ENCODE measurements around the gene FBXO47. TPM values are rescaled to one million over a fixed set of nuclear protein-coding genes. Genes with fewer than 3 reads are reported as not detected.

The FBXO47 gene
- total and polyA plus RNA-seq, 2 of the 4 experiments (the other 2 are of a cell fraction): under 0.01 TPM; not detected in 1

DNA sequence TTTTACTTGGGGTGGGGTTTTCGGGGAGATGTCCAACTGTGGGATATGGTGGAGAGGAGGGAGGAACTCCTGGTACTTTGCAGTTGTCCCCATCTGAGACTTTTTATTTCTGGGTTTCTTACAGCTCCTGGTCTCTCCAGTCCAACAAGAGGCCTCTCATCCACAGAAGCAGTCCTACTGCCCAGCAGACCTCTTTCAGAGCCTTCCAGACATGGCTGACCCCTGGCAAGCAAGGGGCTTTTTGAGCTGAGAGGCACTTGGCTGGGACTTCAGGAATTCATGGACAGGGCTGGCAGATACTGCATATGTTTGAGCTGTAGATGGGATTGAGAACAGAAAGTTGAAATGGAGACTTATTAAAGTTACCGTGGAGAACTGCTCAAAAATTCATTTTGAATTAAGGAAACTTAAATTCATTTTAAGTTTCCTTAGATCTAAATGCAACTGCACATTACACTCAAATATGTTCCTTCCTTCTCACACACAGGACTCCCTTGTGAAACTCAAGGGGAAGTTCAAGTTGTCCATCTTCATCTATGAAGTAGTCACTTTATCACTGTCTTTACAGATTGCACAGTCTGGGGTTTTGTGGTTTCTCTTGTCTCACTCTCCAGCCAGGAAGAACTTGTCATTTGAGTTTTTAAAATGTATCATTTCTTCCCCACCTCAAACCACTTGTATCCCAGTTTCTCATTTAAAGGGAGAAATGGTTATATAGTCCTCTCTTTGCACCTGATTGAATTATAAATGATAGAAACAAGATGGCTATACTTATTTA, 40.7 kb downstream of the FBXO47 start:
- Histone ChIP-seq H3K4me1 (ENCODE audit: control insufficient read depth, insufficient read depth, low read length) (peaks cover 16% of the 10 kb centered on the region), H3K27me3 (ENCODE audit: control insufficient read depth, insufficient read depth, low read length) (no peaks in the 10 kb centered on the region), H4K91ac (ENCODE audit: insufficient read depth, low read depth, low read length) (peak overlapping the region; percentile 80), H2BK120ac (ENCODE audit: low read depth, low read length) (peak overlapping the region; percentile 73), H2BK15ac (ENCODE audit: low read depth, low read length) (no peak overlapping the region), H4K20me1 (ENCODE audit: insufficient read depth, low read length) (peaks cover 10% of the 10 kb centered on the region), H3K4me3 (ENCODE audit: insufficient read depth, low read depth, low read length) (no peak overlapping the region), H3K9me3 (ENCODE audit: control insufficient read depth, insufficient read depth, low read length) (no peaks in the 10 kb centered on the region), H4K8ac (ENCODE audit: low read depth in 2 of 2, low read length in 2 of 2) (peak overlapping the region; percentile 40 to 59; a peak in 3 of 4 replicates), H2AFZ (replicated peaks; ENCODE audit: low read length, poor library complexity) (peak overlapping the region; percentile 9), H3K27ac (ENCODE audit: insufficient read depth, low read length) (peak overlapping the region; percentile 76), H2AK5ac (ENCODE audit: low read depth, low read length) (peak overlapping the region; percentile 57; the same call in 1 of the 2 replicates), H2BK20ac (ENCODE audit: low read depth, low read length) (peak overlapping the region; percentile 81), H3K56ac (ENCODE audit: extremely low read depth, insufficient read depth, low read length) (peak overlapping the region; percentile 47; the same call in 1 of the 2 replicates), H3K36me3 (ENCODE audit: control insufficient read depth, insufficient read depth, low read length) (peaks cover 2% of the 10 kb centered on the region; the same call in 1 of the 2 replicates), H3K9ac (ENCODE audit: low read depth, low read length) (peak overlapping the region; percentile 40), H3K4me2 (ENCODE audit: low read depth, low read length) (peak overlapping the region; percentile 63), H3K9me1 (ENCODE audit: insufficient read depth, low read length) (peaks cover 9% of the 10 kb centered on the region), H3K18ac (ENCODE audit: low read depth, low read length) (peak overlapping the region; percentile 78), H3K4ac (ENCODE audit: low read depth, low read length) (peak overlapping the region; percentile 77), H3K79me1 (ENCODE audit: low read depth in 1 of 2, low read length in 2 of 2) (peaks cover 0 to 22% of the 10 kb centered on the region in 2 experiments; a peak in 2 of 4 replicates), H4K5ac (ENCODE audit: low read depth, low read length) (peak overlapping the region; percentile 69), H2AK9ac (replicated peaks; ENCODE audit: low read depth, low read length, poor library complexity) (peak overlapping the region; percentile 8), H3K14ac (replicated peaks; ENCODE audit: low read depth, low read length) (peak overlapping the region; percentile 88), H2BK5ac (ENCODE audit: low read depth, low read length, poor library complexity, severe bottlenecking) (peak overlapping the region; percentile 96), H3K23ac (ENCODE audit: low read depth, low read length) (peak overlapping the region; percentile 90)
- intact Hi-C loops (cut with micrococcal nuclease) (no loop called here), in situ Hi-C loops (cut with MboI; ENCODE audit: low sequenced_read_pairs) (no loop called here), dilution Hi-C loops (cut with HindIII; ENCODE audit: low sequenced_read_pairs, unreplicated experiment) (no loop called here)
- TF ChIP-seq NFE2L2 (IDR thresholded peaks at IDR 0.05; ENCODE audit: low read depth, low read length): no peak
- TF ChIP-seq, protein P1, sequence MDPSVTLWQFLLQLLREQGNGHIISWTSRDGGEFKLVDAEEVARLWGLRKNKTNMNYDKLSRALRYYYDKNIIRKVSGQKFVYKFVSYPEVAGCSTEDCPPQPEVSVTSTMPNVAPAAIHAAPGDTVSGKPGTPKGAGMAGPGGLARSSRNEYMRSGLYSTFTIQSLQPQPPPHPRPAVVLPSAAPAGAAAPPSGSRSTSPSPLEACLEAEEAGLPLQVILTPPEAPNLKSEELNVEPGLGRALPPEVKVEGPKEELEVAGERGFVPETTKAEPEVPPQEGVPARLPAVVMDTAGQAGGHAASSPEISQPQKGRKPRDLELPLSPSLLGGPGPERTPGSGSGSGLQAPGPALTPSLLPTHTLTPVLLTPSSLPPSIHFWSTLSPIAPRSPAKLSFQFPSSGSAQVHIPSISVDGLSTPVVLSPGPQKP (IDR thresholded peaks at IDR 0.05; ENCODE audit: borderline replicate concordance, low read depth, low read length): no peak
- TF ChIP-seq MXI1 (IDR thresholded peaks at IDR 0.05; ENCODE audit: borderline replicate concordance, low read depth, low read length): no peak
- peak; percentile 30; the same call in 1 of the 2 replicates for TF ChIP-seq CEBPB (IDR thresholded peaks at IDR 0.05; ENCODE audit: low read depth, low read length)
- BruUV-seq (replicated peaks): no TSS peak
- ChIA-PET POLR2A (ENCODE audit: unreplicated experiment) (interaction anchor here (0.7 to 1.0 kb wide), 2 partner anchors 42 to 57 kb away, joined by 4 read pairs; no protein-coding TSS in a partner anchor), CTCF (interaction anchor here (0.9 to 1.2 kb wide), 2 partner anchors 15 to 24 kb away, joined by 3 to 7 read pairs; no protein-coding TSS in a partner anchor)
- ATAC-seq (ENCODE audit: low read depth): no peak
- no peak for DNase-seq
- no CpG with 5 or more reads among the region's 2 CpGs for WGBS, 2 experiments (ENCODE audit: extremely low coverage in 2 of 2, insufficient read length in 1 of 2)
